GM21526 (cell line): ENCODE data around the gene CDC45.

Source experiments
- ATAC-seq: cut with Tn5 transposase; IDR thresholded peaks from one replicate; pipeline ENCODE4 v1.9.1; 2021; ENCODE audit warnings: moderate library complexity; ENCODE audit not compliant: unreplicated experiment, low FRiP score

The CDC45 gene

DNA sequence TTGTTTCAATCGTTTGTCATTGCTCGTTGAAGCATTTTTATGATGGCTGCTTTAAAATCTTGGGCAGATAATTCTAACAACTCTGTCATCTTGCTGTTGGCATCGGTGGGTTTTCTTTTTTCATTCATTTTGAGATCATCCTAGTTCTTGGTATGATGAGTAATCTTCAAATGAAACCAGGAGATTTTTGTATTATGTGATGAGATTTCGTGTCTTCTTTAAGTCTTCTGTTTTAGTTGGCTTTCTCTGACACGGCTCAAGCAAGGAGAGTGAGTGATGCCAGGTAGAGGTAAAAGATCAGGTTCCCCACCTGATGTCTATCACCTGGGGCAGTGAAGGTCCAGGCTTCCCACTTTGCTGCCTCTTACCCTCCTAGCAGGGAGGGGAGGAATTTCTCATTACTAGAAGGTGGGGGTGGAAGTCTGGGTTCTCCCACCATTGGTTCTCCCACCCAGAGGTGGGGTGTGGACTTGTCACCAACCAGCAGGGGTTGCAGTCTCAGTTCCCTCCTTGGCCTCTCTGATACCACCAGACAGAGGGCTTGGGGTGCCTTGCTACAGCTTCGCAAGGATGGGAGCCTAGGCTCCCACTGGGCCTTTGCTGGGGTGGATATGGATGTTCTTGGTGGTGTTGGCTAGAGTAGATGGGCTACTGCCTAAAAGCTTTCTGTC, 12.9 kb downstream of the CDC45 start:
- ATAC-seq: no peak

DNA sequence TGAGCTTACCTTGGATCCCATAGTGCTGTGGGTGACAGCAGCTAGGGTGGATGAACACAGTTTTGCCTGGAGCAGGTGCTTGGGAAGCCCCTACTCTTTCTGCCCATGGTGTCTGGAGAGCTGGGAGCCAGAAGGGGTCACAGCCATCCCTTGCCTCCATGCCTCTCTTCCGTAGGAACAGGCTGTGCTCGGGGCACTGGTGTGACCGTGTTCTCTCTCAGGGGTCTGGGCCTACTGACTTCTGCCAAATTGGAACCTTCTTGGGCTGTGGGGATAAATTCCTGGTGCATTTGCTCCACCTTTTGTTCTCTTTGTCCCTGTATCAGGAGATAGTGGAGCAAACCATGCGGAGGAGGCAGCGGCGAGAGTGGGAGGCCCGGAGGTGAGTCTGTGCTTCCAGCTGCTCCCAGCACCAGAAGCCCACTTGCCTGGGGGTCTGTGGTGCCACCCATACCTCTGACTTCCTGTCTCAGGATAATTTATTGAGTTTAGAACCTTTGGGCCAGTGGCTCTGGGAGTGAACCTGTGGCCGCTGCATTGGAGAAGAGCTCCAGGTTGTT, 14.4 kb downstream of the CDC45 start:
- ATAC-seq: no peak

DNA sequence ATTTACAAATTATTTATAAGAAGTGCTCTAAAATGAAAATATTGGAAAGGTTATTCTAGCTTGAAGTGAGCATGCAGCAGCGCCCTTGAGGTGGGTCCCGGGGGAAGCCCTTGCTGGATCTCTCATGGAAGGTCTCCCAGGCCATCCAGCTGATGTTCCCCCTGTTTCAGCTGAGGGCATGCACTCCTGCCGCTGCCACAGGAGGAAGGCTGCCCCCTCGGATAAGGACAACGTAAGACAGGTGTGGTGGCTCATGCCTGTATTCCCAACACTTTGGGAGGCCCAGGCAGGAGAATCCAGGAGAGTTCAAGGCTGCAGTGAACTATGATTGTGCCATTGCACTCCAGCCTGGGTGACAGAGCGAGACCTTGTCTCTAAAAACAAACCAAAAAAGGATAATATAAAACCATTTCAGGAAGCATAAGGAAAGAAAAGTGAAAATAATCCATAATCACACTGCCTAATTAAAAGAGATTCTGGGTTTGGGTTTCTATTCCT, 15.0 kb downstream of the CDC45 start:
- ATAC-seq: no peak

DNA sequence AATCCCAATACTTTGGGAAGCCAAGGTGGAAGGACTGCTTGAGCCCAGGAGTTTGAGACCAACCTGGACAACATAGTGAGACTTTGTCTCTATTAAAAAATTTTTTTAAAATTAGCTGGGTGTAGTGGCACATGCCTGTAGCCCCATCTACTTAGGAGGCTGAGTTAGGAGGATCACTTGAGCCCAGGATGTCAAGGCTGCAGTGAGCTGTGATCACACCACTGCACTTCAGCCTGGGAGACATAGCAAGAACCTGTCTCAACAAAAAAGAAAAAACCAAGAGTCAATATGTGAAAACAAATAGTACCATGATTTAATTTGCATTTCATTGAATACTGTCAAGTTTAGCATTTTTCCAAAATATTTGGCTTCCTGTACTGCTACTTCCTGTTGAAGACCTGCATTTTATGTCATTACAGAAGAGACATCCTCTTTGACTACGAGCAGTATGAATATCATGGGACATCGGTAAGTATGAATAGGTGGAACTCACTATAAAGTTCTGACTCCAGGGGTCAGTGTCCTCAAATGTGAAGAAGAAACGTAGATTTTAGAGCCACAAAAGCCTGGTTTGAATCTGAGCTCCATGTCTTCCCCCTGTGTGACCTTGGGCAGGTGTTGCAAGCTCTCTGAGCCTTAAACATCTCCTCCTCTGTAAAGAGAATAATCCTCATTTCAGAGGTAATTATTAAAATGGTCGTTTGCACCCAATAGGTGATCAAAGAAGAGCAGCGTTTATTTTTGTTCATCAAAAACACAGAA, 16.0 kb downstream of the CDC45 start:
- no peak for ATAC-seq

DNA sequence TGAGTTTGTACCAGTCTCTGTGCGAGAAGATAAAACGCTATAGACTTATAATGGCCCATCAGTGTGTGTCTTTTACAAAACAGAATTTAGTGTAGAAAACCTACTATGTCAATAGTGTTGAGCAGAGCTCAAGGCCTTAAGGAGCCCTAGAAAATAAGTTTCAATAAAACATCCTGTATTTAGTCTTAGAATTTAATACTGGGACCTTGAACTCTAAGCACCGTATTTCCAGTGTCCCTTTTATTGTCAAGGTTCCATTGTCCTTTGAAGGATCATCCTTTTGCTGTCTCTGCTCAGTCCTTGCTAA, 16.6 kb downstream of the CDC45 start:
- ATAC-seq: no peak

DNA sequence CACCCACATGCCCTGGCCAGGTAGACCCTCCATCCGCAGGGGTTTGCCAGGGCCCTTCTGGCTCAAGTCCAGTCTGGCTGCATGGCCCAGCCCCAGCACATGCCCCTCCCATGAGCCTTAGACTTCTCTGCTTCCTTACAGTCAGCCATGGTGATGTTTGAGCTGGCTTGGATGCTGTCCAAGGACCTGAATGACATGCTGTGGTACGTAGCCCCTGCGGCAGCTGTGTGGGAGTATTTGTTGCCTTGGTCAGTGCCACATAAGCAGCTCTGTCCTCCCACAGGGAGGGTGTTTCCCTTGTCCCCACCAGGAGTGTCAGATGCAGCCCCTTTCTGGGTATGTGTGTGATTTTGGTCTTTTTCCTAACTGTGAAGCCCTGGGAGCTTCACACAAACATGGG, 17.5 kb downstream of the CDC45 start:
- ATAC-seq: no peak

DNA sequence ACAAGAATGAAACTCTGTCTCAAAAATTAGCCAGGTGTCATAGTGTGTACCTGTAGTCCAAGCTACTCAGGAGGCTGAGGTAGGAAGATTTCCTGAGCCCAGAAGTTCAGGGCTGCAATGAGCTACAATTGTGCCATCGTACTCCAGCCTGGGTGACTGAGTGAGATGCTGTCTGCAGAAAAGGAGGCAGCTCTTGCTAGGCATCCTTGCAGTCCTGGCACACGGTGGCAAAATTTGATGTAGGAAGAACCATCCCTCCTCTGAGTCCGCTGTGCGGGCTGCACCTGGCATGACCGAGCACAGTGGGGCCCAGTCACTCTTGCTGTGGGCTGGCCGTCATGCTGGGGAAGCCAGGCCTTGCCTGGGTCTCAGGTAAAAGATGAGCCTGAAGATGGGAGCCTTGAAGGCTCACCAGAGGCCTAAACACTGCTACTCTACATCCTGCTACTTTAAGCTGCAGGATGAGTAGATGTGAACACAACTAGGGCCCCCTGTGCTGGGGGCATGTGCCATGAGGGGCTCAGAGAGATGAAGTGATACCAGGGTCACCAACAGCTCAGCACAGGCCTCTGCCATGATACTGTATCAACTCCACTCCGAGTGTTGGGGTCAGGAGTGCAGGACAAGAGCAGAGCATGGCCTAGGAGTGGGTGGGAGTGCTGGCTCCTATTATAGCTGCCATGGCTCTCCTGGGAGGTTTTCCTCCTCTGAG, 18.6 kb downstream of the CDC45 start:
- ATAC-seq: no peak

DNA sequence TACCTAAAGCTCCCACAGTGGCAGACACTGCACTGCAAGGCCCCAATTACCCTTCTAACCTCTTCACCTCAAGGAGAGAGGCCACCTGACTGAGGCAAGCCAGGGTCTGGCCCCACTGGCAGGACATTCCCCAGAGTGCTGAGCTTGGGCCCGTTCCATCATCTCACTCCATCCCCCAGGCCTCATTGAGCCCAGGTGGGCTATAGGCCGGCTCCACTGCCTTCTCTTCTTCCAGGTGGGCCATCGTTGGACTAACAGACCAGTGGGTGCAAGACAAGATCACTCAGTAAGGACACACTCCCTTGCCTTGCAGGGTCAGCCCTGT, 19.1 kb downstream of the CDC45 start:
- no peak for ATAC-seq

DNA sequence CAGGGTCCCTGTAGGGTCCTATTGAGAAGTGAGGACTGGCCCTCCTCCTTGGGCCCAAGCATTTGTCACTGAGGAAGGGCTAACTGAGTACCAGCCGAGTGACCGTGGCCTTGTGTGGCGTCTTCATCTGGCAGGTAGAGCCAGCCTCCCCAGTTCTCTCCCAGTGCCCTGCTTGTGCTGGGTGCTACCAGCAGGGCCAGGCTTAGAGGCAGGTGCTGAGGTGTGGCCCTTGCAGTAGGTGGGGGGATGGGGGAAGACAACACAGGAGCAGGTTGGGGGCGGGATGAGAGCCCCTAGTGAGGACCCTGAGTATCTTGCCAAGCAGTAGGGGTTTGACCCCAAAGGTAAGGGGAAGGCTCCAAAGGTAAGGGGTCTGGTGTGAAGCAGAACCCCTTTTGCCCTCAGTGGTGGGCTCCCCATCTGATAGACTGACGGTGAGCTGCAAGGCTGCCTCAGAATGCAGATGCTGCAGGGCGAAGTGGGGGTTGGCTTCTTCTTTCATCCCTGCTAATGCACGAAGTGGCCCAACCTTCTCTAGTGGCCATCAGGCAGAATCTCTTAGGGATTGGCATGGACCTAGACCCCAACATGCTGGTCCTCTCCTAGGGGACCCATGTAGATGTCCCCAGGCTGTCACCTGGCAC, 19.6 kb downstream of the CDC45 start:
- ATAC-seq: no peak

DNA sequence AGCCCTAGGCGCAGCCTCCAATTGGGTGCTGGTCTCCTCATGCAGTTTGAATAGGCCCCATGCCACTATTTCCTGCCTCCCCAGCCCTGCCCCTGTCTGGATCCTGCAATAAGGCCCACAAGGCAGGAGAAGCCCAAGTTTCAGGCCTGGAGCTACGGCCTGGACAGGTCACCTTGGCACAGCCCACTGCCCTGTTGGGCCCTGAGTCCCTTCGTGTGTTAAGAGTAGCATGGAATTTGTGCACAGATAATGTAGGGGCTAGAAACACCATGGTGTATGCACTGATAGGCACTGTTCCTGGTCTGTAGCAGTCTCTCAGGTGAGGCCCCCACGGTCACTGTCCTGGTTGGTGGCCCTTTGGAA, 20.1 kb downstream of the CDC45 start:
- ATAC-seq: no peak

DNA sequence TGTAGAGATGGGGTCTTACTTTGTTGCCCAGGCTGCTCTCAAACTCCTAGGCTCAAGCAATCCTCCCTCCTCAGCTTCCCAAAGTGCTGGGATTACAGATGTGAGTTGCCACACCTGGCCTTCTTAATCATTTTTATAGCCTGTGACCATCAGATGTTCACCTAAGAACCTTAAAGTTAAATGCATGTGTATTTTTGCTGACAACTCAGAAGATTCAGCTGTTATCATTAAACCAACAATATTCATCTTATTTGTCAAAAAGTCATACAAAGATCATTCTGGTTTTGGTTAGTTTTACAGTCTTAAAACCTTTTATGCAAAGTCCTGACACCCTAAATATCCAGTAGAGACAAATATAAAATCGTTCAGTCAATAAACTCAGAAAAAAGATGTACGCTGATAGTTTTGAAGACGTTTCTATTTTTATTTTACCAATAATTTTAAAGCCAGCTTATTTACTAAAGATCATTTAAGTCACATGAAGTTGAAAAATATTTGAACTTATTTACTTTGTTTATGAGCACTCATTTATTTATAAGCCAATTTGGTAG, 22.3 kb downstream of the CDC45 start:
- ATAC-seq: no peak

DNA sequence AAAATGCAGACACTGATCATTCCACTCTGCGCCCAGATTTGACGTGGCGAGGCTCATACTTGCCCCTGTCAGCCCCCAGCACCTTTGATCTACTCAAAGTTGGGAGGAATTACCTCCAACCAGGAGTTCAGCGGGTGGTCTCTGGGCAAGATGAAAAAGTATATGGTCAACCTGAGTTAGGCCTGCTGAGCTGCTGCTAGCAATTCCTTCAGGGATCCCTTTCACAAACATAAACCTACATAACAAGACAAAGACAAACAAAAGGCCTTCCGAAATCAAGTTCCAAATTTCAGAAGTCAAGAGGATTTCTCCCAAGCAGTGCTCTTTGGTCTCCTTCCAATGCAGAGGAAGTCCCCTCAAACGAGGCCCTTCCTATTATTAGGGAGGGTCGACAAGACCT, 23.6 kb downstream of the CDC45 start:
- ATAC-seq: no peak

DNA sequence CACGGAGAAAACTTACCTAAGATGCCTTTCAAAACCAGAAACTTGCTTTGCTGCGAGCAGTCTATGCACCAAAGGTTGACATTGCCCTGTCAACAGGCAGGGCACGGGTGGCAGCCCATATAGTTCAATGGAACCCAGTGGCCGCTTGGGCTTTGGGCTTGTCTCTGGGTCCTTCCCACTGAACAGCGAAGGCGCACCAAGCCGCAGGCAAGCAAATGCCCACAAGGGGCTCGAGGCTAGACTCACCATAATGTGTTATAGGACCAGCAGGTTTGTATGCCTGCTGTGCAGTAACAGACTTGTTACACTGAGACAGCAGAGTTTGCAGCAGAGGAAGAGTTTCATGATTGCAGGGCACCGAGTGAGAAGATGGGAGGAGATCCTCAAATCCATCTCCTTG, 24.1 kb downstream of the CDC45 start:
- ATAC-seq: no peak

DNA sequence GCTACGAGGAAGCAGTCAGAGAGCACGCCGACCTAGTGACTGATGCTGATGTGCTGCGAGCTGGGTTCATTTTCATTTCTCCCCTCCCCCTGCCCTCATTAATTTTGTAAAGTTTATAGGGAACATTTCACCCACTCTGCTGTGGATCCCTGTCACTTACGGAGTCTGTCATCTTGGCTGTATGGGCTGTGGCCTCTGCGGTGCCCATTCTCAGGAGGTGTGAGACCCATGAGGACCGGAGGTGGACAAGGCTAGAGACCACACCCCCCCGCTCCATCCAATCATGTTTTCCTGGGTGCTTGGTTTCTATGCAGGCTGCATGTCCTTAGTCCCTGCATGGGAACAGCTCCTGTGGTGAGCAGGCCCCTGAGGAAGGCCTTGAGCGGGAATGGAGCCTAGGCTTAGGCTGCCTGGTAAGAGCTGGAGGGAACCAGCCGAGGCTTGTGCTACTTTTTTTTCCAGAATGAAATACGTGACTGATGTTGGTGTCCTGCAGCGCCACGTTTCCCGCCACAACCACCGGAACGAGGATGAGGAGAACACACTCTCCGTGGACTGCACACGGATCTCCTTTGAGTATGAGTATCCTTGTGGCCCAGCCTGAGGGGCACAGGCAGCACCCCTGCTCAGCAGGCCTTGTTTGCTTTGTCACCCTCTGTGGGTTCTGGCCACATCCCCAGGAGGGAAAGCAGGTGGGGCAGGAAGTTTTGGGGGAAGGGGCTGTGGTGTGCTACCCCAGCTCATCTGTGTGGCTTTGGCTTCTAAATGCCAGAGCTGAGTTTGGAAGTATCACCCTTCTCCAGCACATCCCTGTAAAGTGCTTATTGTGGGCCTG, 25.4 kb downstream of the CDC45 start:
- ATAC-seq: no peak

DNA sequence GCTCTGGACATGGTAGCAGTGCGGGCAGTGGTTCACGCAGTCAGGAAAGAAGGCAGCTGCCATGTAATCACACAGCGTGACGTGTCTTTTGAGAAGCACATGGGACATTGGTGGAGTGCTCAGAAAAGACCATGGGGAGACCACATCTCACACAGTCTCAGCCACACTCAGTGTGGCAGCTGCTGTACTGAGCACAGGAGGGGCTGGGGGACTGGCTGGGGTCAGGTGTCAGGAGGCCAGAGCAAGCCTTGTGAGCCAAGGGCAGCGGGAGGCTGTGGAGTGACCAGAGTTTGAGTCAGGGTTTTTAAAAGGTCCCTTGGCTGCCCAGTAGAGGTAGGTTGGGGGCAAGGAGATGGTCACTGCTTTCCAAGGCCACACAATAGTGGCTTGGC, 26.0 kb downstream of the CDC45 start:
- no peak for ATAC-seq

DNA sequence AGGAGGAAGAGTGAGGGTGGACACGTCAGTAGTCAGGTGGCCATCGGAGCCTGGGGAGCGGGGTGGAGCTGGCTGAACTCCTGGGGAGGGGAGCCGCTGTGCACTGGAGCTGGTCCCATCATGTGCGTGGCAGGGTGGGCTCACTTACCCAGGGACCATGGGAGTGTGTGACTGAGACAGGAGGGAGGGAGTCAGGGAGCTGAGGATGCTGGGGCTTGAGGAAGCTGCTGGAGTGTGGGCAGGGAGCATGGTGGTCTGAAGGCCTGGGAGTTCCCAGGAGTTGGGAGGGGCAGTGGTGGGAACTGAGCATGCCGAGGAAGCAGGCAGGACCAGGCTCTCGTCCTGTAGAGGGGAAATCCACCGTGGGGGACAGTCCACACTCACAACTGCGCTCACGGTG, 26.5 kb downstream of the CDC45 start:
- ATAC-seq: no peak

DNA sequence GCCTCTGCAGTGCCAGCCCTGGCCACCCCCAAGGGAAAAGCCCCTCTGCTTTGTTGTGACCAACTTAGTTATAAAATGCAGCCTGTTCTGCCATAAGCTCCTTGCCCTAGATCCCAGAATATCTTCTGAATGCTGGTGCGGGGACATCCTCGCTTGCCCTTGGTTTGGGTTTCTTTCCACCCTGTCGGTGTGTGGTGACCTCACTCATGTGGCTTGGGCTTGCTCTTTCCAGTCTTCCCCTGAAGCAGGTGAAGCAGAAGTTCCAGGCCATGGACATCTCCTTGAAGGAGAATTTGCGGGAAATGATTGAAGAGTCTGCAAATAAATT, 27.8 kb downstream of the CDC45 start:
- ATAC-seq: no peak

DNA sequence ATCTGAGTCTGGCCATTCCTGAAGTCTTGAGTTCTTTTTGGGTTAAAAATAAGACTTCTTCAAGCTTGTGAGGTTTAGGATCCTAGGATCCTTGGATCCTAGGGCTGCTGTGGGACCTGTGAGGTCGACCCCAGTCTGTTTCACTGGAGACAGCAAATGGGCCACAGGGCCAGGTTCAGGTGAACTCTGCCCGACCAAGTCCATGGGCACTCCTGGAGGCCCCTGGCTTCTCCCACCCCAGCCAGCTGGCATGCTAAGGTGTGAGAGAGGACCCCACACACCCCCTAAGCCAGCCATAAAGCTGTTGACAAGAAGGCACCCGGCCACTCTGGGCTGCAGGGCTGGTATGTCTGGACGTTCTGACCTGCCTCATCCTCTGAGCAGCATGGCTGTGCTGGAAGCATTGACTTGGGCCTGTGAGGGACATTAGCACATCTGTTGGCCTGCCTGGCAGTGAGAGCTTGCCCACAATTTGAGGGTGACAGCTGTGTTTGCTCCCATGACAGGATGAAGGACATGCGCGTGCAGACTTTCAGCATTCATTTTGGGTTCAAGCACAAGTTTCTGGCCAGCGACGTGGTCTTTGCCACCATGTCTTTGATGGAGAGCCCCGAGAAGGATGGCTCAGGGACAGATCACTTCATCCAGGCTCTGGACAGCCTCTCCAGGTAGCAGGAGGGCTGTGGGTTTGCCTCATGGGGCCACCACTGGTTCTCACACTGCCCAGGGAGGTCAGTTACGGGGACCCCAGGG, 28.5 kb downstream of the CDC45 start:
- ATAC-seq: no peak

DNA sequence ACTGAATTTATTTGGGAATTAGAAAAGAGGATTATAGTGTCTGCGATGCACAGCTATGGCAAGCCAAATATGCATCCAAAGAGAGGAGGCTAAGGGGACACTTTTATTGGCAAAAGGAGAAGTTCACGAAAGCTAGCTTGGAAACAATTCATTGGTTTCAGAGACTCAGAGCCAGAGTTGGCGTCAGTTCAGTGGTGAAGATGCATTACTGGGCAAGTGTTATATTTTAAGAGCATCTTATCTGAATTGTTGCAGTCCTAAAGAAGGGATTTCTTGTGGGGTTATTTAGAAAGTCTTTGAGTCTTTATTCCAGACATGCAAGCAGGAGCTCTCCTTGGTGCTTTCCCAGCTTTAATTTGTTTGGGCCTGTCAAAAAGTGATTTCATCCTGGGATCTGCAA, 29.5 kb downstream of the CDC45 start:
- no peak for ATAC-seq

DNA sequence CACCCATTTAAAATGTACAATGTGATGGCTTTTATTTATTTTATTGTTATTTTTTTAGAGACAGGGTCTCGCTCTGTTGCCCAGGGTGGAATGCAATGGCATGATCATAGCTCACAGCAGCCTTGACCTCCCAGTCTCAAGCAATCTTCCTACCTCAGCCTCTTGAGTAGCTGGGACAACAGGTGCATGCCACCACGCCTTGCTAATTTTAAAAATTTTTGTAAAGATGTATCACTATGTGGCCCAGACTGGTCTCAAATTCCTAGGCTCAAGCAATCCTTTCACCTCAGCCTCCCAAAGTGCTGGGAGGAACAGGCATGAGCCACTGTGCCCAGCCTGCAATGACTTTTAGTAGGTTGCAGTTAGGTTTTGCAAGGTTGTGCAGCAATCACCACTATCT, 30.2 kb downstream of the CDC45 start:
- no peak for ATAC-seq
